Colonic mucosa (tissue), 4 donors: ENCODE measurements around the gene PPP1R11. TPM values are rescaled to one million over a fixed set of nuclear protein-coding genes. Genes with fewer than 3 reads are reported as not detected.

Experiments
- DNase-seq: peaks from one replicate; pipeline ENCODE4 v3.0.0-alpha.2; 2020
- H3K27ac ChIP-seq: fragments of 200-600 bp; one replicate; pipeline ENCODE4 v1.8.0; 2021
- H3K27me3 ChIP-seq: fragments of 200-600 bp; one replicate; pipeline ENCODE4 v1.8.0; 2021
- H3K36me3 ChIP-seq: fragments of 200-600 bp; one replicate; pipeline ENCODE4 v1.8.0; 2021
- H3K4me1 ChIP-seq: fragments of 200-600 bp; one replicate; pipeline ENCODE4 v1.8.0; 2021; ENCODE audit warnings: mild to moderate bottlenecking
- H3K4me3 ChIP-seq: fragments of 200-600 bp; one replicate; pipeline ENCODE4 v1.8.0; 2021
- H3K9ac ChIP-seq, 2 donors: one replicate each; pipeline ENCODE4 v1.7.0; 2013; ENCODE audit warnings: control low read depth in 2 of 2, low read depth in 2 of 2, low read length in 2 of 2
- H3K9me3 ChIP-seq: fragments of 200-600 bp; one replicate; pipeline ENCODE4 v1.8.0; 2021
- intact Hi-C: fragments of 100-400 bp; cut with DNase I; formaldehyde crosslinking; loops from one replicate; pipeline ENCODE4 v1.14.1; 2022
- total RNA-seq, 2 donors: library from RNA; stranded (reverse); fragmentation: NEBNext Ultra II Directional in 1 of 2; extraction: Animal tissue kit (Norgen Biotek cat#: 25700) in 1 of 2; gene quantifications; one replicate each; pipeline ENCODE4 v1.2.1, GENCODE V29; 2021
- TF ChIP-seq, protein P1 (sequence below): fragments of 200-600 bp; IDR thresholded peaks from one replicate; pipeline ENCODE4 v1.8.0; 2022; ENCODE audit warnings: antibody characterized with exemption, mild to moderate bottlenecking
- donor health status: healthy.
- donor health status: DM: no; HTN: no; CAD: no.
- donor health status: DM: no; HTN: no; CAD: no.

The PPP1R11 gene
- total RNA-seq, 2 donors from 2014 or later, result 77.9 to 87.1 TPM

GRCh38 chr6:30093951-30094661 is 27.1 kb downstream of the PPP1R11 start:
- TF ChIP-seq, protein P1, sequence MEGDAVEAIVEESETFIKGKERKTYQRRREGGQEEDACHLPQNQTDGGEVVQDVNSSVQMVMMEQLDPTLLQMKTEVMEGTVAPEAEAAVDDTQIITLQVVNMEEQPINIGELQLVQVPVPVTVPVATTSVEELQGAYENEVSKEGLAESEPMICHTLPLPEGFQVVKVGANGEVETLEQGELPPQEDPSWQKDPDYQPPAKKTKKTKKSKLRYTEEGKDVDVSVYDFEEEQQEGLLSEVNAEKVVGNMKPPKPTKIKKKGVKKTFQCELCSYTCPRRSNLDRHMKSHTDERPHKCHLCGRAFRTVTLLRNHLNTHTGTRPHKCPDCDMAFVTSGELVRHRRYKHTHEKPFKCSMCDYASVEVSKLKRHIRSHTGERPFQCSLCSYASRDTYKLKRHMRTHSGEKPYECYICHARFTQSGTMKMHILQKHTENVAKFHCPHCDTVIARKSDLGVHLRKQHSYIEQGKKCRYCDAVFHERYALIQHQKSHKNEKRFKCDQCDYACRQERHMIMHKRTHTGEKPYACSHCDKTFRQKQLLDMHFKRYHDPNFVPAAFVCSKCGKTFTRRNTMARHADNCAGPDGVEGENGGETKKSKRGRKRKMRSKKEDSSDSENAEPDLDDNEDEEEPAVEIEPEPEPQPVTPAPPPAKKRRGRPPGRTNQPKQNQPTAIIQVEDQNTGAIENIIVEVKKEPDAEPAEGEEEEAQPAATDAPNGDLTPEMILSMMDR, result no peak
- intact Hi-C loops, result no loop called here
- Histone ChIP-seq H3K4me1 (peaks cover 7% of the 10 kb centered on the region), H3K9ac (no peak overlapping the region), H3K36me3 (no peaks in the 10 kb centered on the region), H3K27me3 (no peaks in the 10 kb centered on the region), H3K4me3 (no peak overlapping the region), H3K27ac (no peak overlapping the region), H3K9me3 (no peaks in the 10 kb centered on the region)
- no peak for DNase-seq

DNA sequence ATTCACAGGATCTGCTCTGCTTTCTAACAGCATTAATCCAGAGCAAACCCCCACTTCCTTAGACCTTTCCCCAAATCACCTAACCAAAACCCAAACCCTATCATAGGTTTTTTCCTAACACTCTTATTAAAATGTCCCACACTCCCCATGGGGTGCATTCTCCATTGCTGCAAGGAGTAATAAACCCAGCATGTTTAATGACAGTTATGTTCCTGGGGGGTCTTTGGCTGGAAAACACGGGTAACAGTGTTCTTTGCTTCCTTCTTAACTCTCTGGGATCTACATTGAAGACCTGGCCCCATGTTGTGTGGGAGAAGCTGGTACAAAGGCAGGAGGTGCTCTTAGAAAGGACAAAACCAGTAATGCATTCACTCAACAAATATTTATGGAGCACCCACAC is 29.8 kb downstream of the PPP1R11 start:
- Histone ChIP-seq H3K27me3 (no peaks in the 10 kb centered on the region), H3K9ac (no peak overlapping the region), H3K9me3 (no peaks in the 10 kb centered on the region), H3K36me3 (no peaks in the 10 kb centered on the region), H3K4me3 (no peak overlapping the region), H3K27ac (no peak overlapping the region), H3K4me1 (peaks cover 7% of the 10 kb centered on the region)
- DNase-seq, result no peak
- intact Hi-C loops, result no loop called here
- TF ChIP-seq, protein P1, result no peak

DNA sequence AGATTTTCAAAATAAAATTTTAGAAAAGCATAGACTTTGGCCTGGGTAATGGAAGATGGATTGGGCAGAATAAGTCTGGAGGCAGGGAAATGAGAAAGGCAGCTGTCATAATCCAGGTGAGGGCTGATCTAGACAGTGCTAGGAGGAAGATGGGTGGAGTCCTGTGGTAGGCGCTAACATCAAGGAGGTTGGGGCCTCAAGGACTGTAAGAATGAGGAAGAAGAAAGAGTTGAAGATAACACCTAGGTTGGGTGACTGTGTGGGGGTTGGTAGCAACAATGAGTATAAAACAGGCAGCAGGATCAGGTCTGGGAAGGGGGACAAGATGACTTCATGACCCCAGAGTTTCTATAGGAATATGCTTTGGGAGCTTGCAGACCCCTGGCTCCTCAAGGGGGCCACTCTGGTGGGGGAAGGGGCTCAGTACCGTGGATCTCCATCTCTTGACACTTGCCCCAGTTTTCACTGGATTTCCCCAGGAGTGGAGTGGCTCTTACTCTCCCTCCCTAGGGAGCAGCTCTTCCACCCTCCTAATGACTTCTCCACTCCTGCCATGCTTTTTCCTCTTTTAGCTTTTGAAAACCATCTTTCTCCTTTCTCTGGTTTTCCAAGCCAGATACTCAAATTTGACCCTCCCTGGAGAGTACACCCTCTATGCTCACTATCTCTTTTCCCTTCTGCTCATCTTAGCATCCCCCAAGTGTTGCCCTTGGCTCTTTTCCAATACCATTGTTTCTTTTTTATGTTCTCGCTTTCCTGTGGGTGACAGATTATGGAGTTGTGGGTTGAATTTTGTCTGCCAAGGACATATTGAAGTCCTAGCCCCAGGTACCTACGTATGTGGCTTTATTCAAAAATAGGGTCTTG is 31.1 kb downstream of the PPP1R11 start:
- no peaks in the 10 kb centered on the region for H3K36me3 ChIP-seq
- H3K4me3 ChIP-seq, result no peak overlapping the region
- peaks cover 12% of the 10 kb centered on the region for H3K4me1 ChIP-seq
- no peak overlapping the region for H3K27ac ChIP-seq
- intact Hi-C loops, result no loop called here
- TF ChIP-seq, protein P1, result no peak
- H3K27me3 ChIP-seq, result no peaks in the 10 kb centered on the region
- no peak overlapping the region for H3K9ac ChIP-seq
- no peaks in the 10 kb centered on the region for H3K9me3 ChIP-seq
- peak; percentile 78 for DNase-seq

DNA sequence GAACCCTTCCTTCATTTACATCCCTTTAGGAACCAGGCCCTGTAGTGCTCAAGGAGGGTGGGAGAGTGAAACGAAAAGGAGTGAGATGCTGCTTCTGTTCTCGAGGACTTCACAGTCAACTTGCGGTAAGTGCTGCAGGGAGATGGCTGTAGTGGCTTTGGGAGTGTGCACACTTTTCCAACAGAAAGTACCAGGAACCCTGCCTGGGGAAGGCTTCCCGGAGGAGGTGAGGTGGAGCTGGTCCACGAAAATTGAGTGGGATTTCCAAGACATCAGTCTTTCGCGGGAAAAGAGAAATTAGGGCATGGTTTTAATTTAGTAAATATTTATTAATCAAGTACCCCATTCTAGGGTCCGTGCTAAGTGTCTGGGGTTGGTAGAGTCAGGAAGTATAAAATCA is 33.2 kb downstream of the PPP1R11 start:
- no peak overlapping the region for H3K4me3 ChIP-seq
- peak overlapping the region in 1 of 2 donors; percentile 85 for H3K9ac ChIP-seq
- peak overlapping the region; percentile 80 for H3K27ac ChIP-seq
- TF ChIP-seq, protein P1, result no peak
- no peaks in the 10 kb centered on the region for H3K36me3 ChIP-seq
- intact Hi-C loops, result loop anchor here (5.0 kb wide), 3 partner anchors 33 to 112 kb away; partner anchors contain the start of genes PPP1R11 and TRIM26
- peaks cover 12% of the 10 kb centered on the region for H3K4me1 ChIP-seq
- no peaks in the 10 kb centered on the region for H3K27me3 ChIP-seq
- no peak for DNase-seq
- H3K9me3 ChIP-seq, result no peaks in the 10 kb centered on the region

DNA sequence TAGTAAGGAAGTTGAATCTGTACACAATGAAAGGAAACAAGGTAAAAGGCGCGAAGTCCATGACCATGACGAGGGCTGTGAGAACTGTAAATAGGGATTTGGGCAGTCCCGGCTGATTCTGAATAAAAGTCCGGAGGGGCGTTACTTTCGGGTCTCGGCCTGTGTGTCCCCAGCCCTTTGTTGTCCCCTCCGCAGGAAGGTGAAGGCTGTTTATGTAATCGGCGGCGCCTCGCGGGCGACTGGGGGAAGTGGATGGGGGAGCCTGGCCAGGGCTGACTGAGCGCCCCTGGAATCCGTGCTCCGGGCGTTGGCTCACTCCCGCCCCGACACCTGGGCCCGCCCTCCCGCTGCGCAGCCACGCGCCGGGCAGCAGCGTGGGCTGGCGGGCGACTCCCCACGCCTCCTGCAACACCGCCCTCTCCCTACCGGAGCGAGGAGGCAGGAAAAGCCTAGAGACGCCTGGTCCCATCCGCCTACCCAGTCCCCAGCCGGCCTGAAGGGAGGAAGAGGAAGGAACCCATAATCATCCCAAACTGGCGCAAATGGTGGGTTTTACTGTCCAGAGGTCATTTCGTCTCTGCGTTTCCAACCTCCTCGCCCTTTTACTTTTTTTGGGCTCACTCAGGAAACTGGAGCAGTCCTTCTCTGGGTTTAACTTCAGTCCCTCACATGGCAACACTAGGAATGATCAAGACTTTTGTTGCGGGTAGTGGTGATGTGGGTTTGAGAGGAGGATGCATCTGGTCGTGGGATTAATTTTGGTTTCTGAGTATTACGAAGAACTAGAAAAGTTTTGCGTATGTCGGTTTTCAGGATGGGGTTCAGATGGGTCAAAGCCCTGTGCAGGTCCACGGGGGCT is 33.8 kb downstream of the PPP1R11 start:
- peak overlapping the region; percentile 23 for H3K4me3 ChIP-seq
- H3K4me1 ChIP-seq, result peaks cover 12% of the 10 kb centered on the region
- H3K36me3 ChIP-seq, result no peaks in the 10 kb centered on the region
- H3K9me3 ChIP-seq, result no peaks in the 10 kb centered on the region
- H3K27me3 ChIP-seq, result no peaks in the 10 kb centered on the region
- DNase-seq, result peak; percentile 84
- TF ChIP-seq, protein P1, result no peak
- H3K9ac ChIP-seq, result peak overlapping the region; percentile 28 to 85
- peak overlapping the region; percentile 80 for H3K27ac ChIP-seq
- intact Hi-C loops, result loop anchor here (5.0 kb wide), 3 partner anchors 34 to 111 kb away; partner anchors contain the start of genes PPP1R11 and TRIM26
